CD4-positive, alpha-beta T cell treated with Interleukin-1 beta for 1 hour (primary cell): ENCODE results near the gene KLK11.

Experiments used
- DNase-seq, 2 donors: peaks; one replicate each; pipeline ENCODE4 v3.0.0-alpha.2; 2020 to 2022

KLK11 gene, protein sequence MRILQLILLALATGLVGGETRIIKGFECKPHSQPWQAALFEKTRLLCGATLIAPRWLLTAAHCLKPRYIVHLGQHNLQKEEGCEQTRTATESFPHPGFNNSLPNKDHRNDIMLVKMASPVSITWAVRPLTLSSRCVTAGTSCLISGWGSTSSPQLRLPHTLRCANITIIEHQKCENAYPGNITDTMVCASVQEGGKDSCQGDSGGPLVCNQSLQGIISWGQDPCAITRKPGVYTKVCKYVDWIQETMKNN

DNA sequence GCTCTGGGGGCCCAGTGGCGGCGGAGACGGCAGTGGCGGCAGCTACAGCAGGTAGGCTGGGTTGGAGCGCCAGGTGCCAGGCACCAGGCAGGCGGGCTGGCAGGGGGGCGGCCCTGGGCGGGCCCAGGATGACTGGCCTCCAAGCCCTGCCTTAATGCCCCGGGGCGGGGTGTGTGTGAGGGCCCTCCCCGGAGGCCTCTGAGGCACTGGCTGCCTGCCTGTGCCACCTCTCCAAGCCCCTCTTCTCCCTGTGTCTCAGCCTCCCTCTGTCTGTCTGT lies at the start of gene KLK11:
TSS of gene KLK11 (minus strand) at position 63 of the 278 bp plus-strand sequence. CDS start 985 bp downstream, outside the sequence.
- no peak for DNase-seq

DNA sequence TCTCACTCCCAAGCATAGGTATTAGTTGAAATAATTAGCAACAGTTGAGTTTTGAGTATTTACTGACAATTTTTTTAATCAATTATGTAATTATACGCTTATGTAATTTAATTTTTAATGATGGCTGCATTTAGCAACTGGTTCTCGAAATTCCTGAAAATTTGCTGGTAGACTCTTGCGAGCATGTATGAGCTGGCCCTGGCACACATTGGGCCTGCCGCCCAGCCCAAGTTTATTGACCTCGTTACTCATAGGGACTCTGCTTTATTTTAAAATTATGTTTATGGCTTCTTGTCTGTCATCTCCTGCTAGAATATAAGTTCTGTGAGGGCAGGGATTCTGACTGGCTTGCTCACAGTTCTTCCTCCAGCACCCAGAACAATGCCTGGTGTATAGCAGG lies 49.6 kb upstream of the KLK11 start:
- no peak for DNase-seq

DNA sequence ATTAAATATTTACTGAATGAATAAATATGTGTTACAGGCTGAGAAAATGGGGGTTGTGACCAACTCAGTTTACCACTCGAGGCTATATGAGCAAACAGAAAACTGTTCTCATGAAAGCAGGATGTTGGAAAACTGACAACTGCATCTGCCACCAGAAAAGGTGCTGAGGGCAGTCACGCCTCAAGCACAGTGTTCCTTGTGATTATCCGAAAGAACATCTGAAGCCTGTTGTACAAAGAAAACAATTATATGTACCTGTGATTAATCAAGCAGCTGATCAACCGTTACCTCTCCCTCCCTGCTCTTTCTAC lies 44.6 kb upstream of the KLK11 start:
- no peak for DNase-seq

DNA sequence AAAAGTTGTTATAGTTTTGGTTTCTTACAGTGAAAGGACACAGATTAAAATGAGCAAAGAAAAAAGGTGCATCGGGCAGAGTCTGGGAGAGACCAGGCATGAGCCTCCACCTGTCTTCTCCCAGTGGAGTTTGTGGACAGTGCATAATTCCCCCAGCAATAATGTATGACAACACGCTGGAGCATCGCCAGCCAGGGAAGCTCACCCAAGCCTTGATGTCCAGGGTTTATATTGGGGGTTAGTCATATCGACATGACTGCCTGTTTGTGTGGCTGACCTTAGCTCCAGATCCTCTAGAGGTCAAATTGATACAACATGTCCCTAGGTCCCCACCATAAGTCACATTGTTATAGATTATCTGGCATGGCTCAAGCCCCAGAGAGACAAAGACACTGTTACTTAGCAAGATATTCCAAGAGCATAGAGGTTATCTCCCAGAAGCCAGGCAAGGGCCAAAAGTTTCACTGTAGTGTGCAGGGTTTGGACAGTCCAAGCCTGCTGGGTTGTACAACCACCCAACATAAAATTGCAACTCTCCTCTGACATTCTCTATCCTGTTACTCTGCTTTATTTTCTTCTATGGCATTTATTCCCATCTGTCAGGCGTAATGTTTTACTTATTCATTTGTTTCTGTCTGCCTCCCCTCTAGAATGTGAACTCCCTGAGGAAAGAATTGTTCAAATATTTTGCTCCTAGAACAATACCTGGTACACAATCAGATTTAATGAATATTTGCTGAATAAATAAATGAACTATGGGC lies 44.1 kb upstream of the KLK11 start:
- DNase-seq, result no peak

DNA sequence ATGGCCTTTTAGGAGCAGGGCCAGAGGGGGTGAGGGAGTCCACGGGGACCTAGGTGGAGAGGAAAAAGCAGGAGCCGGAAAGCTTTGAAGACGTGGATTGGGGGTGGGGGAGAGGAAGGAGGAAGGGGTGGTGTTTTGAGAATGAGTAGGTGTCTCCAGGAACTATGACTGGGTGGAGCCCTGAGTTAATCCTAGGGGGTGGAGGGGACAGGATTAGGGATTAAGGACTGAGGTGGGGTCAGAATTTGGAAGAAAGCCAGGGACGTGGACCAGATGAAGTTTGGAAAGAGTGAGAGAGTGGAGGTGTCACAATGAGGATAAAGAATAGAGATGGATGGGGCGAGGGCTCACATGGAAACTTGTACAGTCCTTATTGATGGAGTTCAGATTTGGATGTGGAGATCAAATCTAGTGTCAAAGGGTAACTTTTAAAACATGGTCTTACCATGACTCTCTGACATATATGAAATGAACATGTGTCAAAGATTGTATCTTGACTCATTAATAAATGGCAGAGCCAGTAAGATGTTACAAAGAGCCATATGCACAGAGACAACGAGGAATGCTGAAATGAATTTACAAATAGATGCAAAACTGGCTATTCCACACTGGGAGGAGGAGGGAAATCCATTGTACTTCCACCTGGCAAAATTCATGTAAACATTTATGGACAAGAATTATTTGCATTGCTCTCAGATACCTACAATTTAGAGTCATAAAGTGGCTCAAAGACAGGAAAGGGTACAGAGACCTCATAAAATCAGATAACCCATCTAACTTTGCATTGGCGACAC lies 40.2 kb upstream of the KLK11 start:
- DNase-seq, result no peak

DNA sequence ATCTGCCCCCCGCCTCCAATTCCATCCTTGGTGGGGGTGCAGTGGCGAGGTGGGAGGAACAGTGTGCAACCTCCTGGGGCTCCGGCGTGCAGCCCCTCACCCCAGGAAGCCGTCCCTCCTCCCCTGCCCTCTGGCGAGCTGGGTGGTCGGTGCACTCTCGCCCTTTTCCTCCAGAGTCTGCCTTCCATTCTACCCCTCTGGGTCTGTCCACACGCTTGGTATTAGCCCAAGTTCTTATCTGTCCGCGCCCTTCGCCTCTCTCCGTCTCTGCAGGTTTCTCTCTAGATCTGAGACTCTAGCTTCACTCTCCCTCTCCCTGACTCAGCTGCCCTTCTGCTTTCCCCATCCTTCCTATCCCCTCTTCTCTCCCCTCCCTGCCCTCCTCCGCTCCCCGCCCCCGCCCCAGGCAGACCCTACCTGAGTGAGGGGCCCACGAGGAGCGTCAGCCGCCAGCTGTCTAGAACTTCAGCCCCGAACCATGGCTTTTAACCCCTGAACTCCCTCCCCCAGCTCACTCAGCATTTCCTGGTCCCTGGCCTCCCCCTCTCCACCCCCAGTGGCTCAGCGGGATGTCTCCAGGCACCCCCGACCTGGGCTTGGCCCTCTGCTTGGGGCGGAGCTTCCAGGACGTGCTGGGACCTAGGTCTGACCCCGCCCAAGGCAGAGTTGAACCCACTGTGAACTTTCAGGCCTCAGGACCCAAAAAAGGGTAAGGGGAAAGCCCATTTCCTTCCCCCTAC lies 39.0 kb upstream of the KLK11 start:
- DNase-seq, result no peak

DNA sequence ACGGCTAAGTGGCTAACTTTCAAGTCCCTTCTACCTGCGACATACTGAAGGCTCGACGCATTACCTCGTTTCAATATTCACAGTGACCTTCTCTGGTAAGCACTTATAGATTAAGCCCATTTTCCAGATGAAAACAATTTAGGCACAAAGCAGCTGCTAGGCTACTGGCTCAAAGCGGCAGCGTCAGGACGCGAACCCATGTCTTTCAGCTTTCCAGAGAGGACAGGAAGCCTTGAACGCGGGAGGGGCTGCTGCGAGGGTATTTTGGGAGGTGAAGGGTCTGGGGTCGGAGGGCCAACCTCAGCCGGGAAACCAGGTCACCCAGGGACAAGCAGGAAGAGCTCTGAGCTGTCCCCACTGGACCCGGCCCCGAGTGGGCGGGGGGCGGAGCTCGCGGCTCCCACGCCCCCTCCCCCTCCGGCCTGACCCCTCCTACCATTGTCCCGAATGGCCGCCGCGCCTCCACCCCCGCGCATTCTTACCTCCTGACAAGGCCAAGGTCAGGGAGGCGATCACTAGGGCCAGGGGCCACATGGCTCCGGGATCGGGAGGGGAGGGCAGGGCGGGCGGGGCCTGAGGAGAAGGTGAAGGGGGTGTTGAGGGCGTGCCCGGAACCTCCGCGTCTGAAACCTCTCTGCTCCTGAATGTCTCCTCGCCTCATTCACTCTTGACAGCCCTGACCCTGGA lies 38.3 kb upstream of the KLK11 start, which contains the start of gene KLK13:
TSS of gene KLK13 (minus strand) at position 559 of the 687 bp plus-strand sequence. CDS start at position 534, 25 bp downstream.
- DNase-seq, result no peak

DNA sequence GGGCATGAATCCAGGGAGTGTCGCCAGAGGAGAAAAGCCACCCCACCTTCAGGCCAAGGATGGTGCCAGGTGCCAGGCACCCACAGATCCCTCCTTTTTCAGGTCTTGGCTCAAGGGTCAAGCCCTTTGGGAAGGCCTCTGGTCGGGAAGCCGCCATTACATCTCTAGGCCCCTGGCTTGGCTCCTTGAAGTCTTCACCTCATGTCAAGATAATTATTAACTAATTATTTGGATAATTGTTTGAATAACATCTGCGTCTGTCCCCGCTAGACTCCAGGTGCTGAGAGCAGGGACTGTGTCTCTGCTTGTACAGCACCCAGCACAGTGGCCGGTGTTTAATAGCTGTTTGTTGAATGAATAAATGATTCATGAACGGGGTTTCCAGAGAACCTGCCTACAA lies 37.2 kb upstream of the KLK11 start:
- no peak for DNase-seq

DNA sequence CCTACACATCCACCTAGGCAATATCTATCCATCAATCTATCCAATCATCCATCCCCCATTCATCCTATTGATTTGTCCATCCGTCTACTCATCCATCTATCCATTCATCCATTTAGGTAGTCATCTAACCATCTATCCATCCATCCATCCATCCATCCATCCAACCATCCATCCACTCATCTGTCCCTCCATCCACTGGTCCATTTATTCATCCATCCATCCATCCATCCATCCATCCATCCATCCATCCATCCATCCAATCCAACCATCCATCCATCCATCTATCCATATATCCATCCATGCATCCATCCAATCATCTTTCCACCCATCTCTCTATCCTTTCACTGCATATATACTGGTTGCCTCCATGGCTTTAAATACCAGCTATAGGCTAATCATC lies 34.6 kb upstream of the KLK11 start:
- DNase-seq, result no peak

DNA sequence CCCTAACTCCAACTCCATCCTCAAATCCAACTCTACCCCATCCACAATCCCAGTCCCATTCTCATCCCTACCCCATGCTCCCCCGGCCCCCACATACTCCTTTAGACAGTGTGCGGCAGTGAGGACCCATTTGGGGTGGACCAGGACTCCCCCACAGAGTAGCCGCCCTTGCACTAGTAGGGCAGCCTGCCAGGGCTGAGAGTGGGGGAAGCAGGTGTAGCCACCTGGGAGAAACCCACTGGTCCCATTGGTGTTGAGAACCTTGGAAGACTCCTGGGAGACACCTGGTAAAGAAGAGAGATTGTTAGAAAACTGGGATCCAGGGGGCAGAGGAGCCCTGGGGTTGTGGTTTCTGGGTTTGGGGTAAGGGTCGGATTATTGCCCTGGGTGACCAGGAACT lies 33.9 kb upstream of the KLK11 start:
- DNase-seq, result no peak

DNA sequence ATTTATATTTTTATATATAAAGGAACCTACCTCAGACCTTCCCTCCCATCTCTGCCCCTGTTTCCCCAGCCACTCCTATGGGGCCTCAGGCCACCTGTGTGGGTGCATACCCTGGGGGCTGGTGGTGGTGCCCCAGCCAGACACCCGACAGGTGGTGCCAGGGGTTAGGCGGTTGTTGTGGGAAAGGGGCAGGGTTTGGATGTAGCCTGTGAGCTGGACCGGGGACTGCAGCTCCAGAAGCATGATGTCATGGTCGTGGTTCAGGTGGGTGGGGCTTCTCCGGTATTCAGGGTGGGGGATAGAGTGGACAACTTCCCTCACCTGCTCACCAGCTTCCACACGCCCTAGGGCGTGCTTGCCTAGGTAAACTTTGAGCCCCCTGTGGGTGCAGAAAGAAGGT lies 33.3 kb upstream of the KLK11 start:
- DNase-seq, result no peak

DNA sequence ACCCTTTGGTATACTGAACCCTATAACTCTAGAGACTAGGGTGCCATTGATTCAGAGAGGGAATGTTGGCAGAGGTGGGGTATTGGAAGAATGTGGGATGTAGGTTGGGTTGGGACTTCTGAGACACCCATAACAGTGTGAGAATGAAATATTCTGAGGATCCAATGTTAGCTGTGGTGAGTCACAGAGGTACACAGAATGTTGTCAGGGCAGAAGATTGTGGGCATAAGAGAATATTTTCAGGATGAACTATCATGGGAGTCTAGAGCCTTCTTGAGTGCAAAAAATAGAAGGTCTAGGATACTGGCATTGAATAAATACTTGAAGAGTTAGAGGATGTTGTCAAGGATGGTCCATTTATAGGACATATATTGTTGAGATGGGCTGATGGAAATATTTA lies 29.4 kb upstream of the KLK11 start:
- DNase-seq, result no peak

DNA sequence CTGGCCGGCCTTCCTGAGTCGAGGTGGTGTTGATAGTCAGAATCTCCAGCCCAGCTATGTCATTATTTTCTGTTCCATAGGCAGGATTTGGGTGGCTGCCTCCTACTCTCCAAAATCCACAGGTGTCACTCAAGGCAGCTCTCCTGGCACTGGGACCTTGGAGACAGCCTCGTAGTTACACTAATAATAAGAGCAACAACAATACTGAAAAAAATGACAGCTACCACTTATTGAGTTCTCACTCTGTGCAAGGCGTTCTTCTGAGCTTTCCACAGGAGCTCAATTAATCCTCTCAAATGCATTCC lies 20.6 kb upstream of the KLK11 start:
- DNase-seq, result no peak

DNA sequence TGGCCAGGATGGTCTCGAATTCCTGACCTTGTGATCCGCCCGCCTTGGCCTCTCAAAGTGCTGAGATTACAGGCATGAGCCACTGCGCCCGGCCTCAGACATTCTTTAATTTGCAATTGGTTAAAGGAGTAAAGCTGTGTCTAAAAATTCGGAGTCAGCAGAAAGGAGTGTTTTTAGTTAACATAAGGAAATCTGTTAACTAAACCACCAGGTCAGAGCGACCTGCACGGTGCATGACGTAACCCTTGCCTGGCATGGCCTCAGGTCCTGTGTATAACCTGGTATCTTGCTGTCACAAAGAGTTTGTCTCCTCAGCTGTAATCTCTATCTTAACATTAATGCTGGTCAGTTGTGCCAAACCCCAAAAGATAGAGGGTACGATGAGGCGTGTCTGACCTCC lies 17.9 kb upstream of the KLK11 start:
- no peak for DNase-seq

DNA sequence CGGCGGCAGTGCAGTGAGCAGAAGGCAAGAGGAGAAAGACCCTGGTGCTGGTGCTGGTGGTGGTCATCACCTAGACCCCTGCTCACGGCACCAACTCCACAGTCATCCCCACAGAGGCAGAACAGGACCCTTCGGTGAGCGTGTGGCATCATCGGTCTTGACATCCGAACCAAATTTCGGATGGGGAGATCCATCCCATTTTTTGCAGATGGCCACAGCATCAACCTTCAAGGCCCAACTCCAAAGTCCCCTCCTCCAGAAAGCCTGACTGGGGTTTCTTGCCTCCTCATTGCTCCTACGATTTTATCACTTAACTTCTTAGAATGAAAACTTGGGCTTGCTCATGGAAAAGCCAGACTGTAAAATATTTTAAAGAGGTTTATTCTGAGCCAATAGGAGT lies 17.1 kb upstream of the KLK11 start:
- no peak for DNase-seq

DNA sequence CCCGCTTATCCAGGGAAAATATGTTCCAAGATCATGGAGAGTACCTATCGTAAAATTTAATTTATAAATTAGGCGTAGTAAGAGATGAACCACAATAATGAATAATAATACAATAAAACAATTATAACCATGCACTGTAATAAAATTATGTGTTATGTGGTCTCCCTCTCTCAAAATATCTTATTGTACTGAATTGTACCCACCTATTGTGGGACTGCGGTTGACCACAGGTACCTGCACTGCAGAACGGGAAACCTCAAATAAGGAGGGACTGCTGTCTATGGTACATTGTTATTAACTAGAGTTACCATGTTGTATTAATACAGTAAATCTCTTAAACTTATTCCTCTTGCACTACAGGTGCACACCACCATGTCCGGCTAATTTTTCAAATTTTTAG lies 13.7 kb upstream of the KLK11 start:
- DNase-seq, result no peak

DNA sequence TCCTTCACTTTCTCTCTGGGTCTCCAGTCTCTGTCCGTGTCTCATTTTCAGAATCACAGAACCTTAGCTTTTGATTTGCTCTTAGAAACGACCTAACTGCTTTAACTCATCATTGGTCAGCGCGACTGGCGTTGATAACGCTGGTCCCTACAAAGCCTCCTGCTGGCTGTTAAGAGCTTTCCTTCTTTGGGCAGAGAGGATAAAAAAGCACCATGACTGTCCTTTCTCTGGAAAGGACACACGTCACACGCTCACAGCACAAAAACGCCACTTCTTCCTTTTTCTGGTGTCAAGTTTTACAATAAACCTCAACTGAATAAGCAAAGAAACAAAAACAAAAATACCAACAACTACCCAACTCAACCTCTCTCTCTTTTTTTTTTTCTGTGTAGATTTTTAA lies 10.1 kb upstream of the KLK11 start:
- DNase-seq, result no peak

DNA sequence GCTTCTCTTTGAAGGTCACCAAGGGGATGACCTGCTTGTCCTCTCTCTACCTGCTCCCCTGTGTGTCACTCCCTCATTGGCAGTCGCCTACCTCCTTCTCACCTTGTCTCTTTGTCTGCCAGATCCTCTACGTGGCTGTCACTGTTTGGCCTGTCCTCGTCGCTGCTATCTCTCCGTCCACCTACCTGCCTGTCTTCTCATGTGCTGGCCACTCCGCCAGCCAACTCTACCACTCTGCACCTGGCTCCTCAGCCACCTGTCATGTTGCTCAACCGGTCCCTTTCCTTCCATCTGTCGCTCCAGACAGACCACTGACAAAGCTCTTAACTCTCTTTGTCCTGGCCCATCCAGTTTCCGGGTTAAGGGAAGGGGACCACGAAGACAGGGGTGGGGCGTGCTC lies 8.3 kb upstream of the KLK11 start, which contains the start of gene KLK12:
TSS of gene KLK12 (minus strand) at position 299 of the 400 bp plus-strand sequence. CDS start 381 bp downstream, outside the sequence.
- DNase-seq, result no peak

DNA sequence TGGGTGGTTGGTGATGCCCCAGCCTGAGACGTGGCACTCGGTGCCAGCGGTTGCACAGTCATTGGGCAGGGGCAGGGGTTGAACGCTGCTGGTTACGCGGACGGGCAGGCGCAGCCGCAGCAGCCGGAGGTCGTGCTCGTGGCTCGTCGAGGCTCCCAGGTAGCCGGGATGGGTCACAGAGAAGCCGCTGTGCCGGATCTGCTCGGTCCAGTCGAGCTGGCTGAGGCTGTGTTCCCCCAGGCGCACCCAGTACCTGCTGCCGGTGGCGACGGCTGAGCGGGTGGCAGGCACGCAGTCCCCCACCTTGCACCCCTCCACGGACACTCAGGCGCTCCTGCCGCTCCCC lies 5.4 kb upstream of the KLK11 start:
- DNase-seq, result no peak

DNA sequence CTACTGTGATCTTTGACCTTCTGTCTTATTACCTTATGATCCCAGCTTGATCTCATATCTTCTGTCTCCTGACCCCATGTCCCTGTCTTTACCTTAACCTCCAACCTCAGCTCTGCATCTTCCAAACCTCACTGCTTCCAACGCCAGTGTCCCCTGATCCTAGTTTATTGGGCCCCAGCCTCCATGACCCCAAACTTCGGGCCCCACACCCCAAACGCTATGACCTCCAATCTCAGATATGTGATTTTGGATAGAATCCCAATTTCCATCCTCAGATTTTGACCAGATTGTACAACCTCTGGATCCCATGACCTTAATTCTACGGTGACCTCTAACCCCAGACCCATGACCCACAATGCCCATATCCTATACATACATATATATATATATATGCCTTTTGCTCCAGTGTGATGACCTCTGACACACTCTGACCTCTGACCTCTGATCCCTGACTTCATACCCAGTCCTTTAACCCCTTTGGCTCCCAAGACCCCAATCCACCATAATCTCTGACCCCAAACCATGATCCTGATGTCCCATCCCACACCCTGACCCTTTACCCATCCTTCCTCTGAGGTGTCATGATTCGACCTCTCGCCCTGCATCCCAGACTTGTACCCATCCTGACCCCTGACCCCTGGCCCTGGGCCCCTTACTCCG lies 4.9 kb upstream of the KLK11 start:
- DNase-seq, result no peak

DNA sequence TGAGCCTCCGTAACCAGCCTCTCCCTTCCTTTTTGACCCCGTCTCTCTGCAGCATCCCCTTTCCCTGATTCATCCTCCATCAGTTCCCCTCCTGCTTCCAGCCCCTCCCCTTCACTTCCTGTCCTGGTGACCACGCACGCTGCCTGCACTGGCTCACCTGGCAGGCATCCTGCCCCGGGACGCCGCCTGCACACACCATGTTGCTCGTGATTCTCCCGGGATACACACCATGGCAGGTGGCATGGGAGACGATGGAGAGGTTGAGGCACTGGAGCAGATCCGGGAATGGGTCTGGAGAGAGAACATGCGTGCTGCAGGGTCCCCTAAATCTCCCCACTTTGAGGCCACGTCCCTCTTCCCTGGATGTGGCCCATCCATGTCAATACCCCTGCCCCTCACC lies 4.2 kb upstream of the KLK11 start:
- DNase-seq, result no peak

DNA sequence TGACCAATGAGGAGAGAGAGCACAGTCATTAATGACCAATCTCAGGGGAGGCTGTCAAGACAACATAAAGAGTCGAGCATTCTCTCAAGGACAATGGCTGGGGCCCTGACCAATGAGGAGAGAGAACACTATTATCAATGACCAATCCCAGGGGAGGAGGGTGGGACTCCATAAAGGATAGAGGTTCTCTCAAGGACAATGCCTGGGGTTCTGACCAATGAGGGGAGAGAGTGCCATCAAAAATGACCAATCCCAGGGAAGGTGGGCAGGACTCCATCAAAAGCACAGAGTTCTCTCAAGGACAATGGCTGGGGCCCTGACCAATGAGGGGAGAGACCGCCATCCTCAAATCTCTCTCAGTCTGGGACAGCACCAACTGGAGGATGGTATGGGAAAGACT lies 3.3 kb upstream of the KLK11 start:
- no peak for DNase-seq

DNA sequence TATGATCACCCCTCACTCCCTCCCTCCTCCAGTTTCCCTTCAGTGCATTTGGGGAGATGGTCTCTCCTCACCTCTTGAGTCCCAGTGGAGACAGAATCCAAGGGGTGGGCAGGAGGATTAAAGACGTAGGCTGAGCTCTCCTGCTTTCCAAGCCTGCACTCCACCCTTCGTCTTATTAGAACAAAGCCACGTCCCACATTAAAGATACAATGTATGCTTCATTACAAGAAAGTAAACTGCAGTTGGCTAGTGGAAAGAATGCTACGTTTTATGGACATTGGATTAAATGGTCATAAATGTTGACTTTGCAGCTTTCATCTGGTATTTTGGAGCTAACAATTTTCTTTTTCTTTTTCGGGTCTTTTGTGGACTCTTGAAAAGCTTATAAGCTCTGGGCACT lies 1.5 kb upstream of the KLK11 start:
- DNase-seq, result no peak
